ENCODE measurements around the gene MPPED1. TPM values are rescaled to one million over a fixed set of nuclear protein-coding genes. Genes with fewer than 3 reads are reported as not detected.

MPPED1 gene
- total and polyA plus RNA-seq, 4 donors, result 0.89 to 6.5 (median 4.1) TPM

DNA sequence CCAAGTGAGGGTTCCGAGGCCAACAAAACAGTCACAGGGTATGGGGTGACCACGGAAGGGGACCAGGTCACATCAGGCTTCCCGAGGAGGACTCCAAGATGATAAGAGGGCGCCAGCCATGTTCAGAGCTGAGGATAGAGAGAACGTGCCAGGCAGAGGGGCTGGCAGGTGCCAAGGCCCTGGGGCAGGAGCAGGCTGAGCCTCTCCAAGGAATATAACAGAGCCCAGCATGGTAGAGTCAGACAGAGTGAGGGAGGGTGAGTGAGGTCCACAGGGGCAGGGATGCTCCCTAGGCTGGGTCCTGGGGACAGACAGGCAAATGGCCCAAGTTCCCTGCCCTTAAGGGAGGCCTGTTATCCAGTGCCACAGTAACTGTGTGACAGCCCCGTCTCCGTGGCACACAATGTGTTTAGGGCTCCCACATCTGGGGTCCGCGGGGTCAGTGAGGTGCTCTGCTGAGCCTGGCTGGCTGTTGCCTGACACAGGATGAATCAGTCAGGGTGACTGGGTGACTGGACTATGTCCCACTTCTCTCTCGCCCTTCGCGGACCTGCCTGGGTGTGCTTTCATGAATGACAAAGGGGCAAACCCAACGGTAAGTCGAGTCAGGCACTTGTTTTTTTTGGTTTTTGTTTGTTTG lies 105.3 kb downstream of the MPPED1 start:
- no peak overlapping the region for H3K4me3 ChIP-seq (ENCODE audit: low read depth in 1 of 3, low read length in 3 of 3)
- no peaks in the 10 kb centered on the region for H3K27me3 ChIP-seq (ENCODE audit: control insufficient read depth in 4 of 4, insufficient read depth in 4 of 4, low read length in 3 of 4)
- H3K27ac ChIP-seq (ENCODE audit: low read depth in 1 of 2, low read length in 2 of 2), result no peak overlapping the region
- H3K9ac ChIP-seq (ENCODE audit: low read depth in 1 of 2, low read length in 2 of 2), result no peak overlapping the region
- no peaks in the 10 kb centered on the region for H3K36me3 ChIP-seq (ENCODE audit: control insufficient read depth in 4 of 4, insufficient read depth in 3 of 4, low read depth in 1 of 4, low read length in 3 of 4)
- no peak for DNase-seq (ENCODE audit: low spot score)
- H3K9me3 ChIP-seq (ENCODE audit: control insufficient read depth in 4 of 4, low read length in 3 of 4), result no peaks in the 10 kb centered on the region
- TF ChIP-seq GABPA (IDR thresholded peaks at IDR 0.05 in 1 of 2, conservative IDR thresholded peaks at IDR 0.05 in 1 of 2), result no peak
- no peak for TF ChIP-seq CTCF (IDR thresholded peaks at IDR 0.05; ENCODE audit: low read depth, low read length, missing input control)
- TF ChIP-seq EGR1 (IDR thresholded peaks at IDR 0.05; ENCODE audit: low read depth in 2 of 2), result no peak
- no peak for TF ChIP-seq FOXA1 (IDR thresholded peaks at IDR 0.05)
- no peak for TF ChIP-seq RXRA (IDR thresholded peaks at IDR 0.05)
- TF ChIP-seq, protein P1, sequence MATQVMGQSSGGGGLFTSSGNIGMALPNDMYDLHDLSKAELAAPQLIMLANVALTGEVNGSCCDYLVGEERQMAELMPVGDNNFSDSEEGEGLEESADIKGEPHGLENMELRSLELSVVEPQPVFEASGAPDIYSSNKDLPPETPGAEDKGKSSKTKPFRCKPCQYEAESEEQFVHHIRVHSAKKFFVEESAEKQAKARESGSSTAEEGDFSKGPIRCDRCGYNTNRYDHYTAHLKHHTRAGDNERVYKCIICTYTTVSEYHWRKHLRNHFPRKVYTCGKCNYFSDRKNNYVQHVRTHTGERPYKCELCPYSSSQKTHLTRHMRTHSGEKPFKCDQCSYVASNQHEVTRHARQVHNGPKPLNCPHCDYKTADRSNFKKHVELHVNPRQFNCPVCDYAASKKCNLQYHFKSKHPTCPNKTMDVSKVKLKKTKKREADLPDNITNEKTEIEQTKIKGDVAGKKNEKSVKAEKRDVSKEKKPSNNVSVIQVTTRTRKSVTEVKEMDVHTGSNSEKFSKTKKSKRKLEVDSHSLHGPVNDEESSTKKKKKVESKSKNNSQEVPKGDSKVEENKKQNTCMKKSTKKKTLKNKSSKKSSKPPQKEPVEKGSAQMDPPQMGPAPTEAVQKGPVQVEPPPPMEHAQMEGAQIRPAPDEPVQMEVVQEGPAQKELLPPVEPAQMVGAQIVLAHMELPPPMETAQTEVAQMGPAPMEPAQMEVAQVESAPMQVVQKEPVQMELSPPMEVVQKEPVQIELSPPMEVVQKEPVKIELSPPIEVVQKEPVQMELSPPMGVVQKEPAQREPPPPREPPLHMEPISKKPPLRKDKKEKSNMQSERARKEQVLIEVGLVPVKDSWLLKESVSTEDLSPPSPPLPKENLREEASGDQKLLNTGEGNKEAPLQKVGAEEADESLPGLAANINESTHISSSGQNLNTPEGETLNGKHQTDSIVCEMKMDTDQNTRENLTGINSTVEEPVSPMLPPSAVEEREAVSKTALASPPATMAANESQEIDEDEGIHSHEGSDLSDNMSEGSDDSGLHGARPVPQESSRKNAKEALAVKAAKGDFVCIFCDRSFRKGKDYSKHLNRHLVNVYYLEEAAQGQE (IDR thresholded peaks at IDR 0.05), result no peak
- no peak for TF ChIP-seq HNF4G (IDR thresholded peaks at IDR 0.05)
- TF ChIP-seq SP1 (IDR thresholded peaks at IDR 0.05), result no peak
- no peak for TF ChIP-seq MAX (IDR thresholded peaks at IDR 0.05)
- no peak for TF ChIP-seq TAF1 (conservative IDR thresholded peaks at IDR 0.05)
- TF ChIP-seq JUND (IDR thresholded peaks at IDR 0.05), result no peak
- no peak for TF ChIP-seq RAD21 (IDR thresholded peaks at IDR 0.05)
- TF ChIP-seq HNF4A (conservative IDR thresholded peaks at IDR 0.05), result no peak
- no peak for TF ChIP-seq FOXA2 (IDR thresholded peaks at IDR 0.05)
- TF ChIP-seq, protein P2, sequence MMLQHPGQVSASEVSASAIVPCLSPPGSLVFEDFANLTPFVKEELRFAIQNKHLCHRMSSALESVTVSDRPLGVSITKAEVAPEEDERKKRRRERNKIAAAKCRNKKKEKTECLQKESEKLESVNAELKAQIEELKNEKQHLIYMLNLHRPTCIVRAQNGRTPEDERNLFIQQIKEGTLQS (IDR thresholded peaks at IDR 0.05), result no peak
- TF ChIP-seq NR2F2 (IDR thresholded peaks at IDR 0.05), result no peak
- no peak for TF ChIP-seq ZBTB33 (IDR thresholded peaks at IDR 0.05)
- TF ChIP-seq YY1 (IDR thresholded peaks at IDR 0.05), result no peak
- 85% methylated on average over 14 of the region's 14 CpGs for WGBS
- H3K4me1 ChIP-seq (ENCODE audit: control insufficient read depth in 4 of 4, insufficient read depth in 4 of 4, low read length in 3 of 4), result no peaks in the 10 kb centered on the region

All from liver (tissue), 9 donors.